Testis (tissue), 3 donors: ENCODE data around the gene KRTAP29-1. TPM values are rescaled to one million over a fixed set of nuclear protein-coding genes. Genes with fewer than 3 reads are reported as not detected.

Source experiments
- DNase-seq: peaks from one replicate; pipeline ENCODE4 v3.0.0-alpha.2; 2019
- H3K27ac ChIP-seq, 2 donors: fragments of 200-600 bp; sonication (generic); one replicate each; pipeline ENCODE4 v1.5.1; 2019
- H3K27me3 ChIP-seq: fragments of 200-600 bp; sonication (generic); one replicate; pipeline ENCODE4 v1.5.1; 2019
- H3K36me3 ChIP-seq: fragments of 200-600 bp; sonication (generic); one replicate; pipeline ENCODE4 v1.5.1; 2017; ENCODE audit warnings: low read depth; ENCODE audit errors: missing control alignments
- H3K4me1 ChIP-seq: fragments of 200-600 bp; sonication (generic); one replicate; pipeline ENCODE4 v1.5.1; 2019
- H3K4me3 ChIP-seq, 2 donors: fragments of 200-600 bp; sonication (generic); one replicate each; pipeline ENCODE4 v1.5.1; 2017 to 2019
- H3K9me3 ChIP-seq: fragments of 200-600 bp; sonication (generic); one replicate; pipeline ENCODE4 v1.5.1; 2017
- POLR2A ChIP-seq: fragments of 450-650 bp; IDR thresholded peaks from one replicate; pipeline ENCODE4 v1.6.1; 2017; ENCODE audit warnings: antibody characterized with exemption, mild to moderate bottlenecking, moderate library complexity
- WGBS, 2 donors: methylation state at CpG; one replicate each; pipeline ENCODE4 v1.1.5; 2018; 5-methylcytosine and 5-hydroxymethylcytosine counted together
- intact Hi-C: fragments of 100-400 bp; cut with DNase I; formaldehyde crosslinking; loops from one replicate; pipeline ENCODE4 v1.15.1; 2023; ENCODE audit warnings: low total_unique reads
- polyA plus RNA-seq: library from polyadenylated mRNA; stranded (reverse); fragments of 350-450 nt; fragmentation: Illumina TruSeq; extraction: RNeasy Lipid Tissue Mini Kit (QIAGEN cat#74804); gene quantifications from one replicate; pipeline ENCODE4 v1.2.3, GENCODE V29; 2014; ENCODE audit warnings: low read depth, low replicate concordance; ENCODE audit not compliant: insufficient read depth
- total RNA-seq, 2 donors: library from RNA; depleted of rRNA; stranded (reverse); fragments of >200 nt; gene quantifications; one replicate each; pipeline ENCODE4 v1.2.3, GENCODE V29; 2016
- TF ChIP-seq, protein P1 (sequence below), 3 experiments: fragments of 450-650 bp in 2 of 3; fragments of 200-600 bp in 1 of 3; sonication (generic) in 1 of 3; IDR thresholded peaks; one replicate each; pipeline ENCODE4 v1.5.1; 2016 to 2019; ENCODE audit warnings: antibody characterized with exemption in 3 of 3, mild to moderate bottlenecking in 2 of 3, moderate library complexity in 1 of 3

KRTAP29-1 gene
- total and polyA plus RNA-seq, 3 donors from 2014 or later, result not detected

DNA sequence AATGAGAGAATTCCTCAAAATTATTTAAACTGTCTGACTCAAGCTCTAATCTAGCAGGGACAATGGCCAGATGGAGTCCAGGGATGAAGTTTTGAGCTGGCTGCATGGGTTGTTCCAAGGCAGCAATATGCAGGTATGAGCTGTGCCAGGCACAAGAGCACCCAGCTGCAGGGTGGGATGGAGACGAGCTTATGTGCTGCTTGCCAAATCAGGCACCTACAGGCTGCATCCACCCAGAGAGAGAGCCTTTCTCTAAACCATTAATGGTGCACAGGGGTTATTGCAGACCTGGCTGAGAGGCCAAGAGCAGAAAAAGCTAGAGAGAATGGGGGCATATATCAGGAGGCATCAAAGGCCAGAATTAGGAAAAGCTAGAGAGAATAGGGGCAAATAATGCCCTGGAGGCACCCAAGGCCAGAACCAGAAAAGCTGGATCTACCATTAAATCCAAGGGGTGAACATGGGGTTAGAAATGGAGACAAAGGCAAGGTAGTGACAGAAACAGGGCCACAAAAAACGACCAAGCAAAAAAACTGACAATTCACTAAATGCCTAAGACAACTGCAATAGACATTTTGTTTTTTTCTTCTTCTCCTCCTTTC, 37.0 kb upstream of the KRTAP29-1 start:
- Histone ChIP-seq H3K27ac (no peak overlapping the region), H3K9me3 (no peaks in the 10 kb centered on the region), H3K4me3 (no peak overlapping the region), H3K27me3 (no peaks in the 10 kb centered on the region), H3K4me1 (no peaks in the 10 kb centered on the region), H3K36me3 (no peaks in the 10 kb centered on the region)
- DNase-seq, result no peak
- 76 to 91% methylated on average over 2 of the region's 2 CpGs for WGBS, 2 donors
- TF ChIP-seq, protein P1, sequence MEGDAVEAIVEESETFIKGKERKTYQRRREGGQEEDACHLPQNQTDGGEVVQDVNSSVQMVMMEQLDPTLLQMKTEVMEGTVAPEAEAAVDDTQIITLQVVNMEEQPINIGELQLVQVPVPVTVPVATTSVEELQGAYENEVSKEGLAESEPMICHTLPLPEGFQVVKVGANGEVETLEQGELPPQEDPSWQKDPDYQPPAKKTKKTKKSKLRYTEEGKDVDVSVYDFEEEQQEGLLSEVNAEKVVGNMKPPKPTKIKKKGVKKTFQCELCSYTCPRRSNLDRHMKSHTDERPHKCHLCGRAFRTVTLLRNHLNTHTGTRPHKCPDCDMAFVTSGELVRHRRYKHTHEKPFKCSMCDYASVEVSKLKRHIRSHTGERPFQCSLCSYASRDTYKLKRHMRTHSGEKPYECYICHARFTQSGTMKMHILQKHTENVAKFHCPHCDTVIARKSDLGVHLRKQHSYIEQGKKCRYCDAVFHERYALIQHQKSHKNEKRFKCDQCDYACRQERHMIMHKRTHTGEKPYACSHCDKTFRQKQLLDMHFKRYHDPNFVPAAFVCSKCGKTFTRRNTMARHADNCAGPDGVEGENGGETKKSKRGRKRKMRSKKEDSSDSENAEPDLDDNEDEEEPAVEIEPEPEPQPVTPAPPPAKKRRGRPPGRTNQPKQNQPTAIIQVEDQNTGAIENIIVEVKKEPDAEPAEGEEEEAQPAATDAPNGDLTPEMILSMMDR (IDR thresholded peaks at IDR 0.05), result no peak
- TF ChIP-seq POLR2A, result no peak
- intact Hi-C loops, result no loop called here

DNA sequence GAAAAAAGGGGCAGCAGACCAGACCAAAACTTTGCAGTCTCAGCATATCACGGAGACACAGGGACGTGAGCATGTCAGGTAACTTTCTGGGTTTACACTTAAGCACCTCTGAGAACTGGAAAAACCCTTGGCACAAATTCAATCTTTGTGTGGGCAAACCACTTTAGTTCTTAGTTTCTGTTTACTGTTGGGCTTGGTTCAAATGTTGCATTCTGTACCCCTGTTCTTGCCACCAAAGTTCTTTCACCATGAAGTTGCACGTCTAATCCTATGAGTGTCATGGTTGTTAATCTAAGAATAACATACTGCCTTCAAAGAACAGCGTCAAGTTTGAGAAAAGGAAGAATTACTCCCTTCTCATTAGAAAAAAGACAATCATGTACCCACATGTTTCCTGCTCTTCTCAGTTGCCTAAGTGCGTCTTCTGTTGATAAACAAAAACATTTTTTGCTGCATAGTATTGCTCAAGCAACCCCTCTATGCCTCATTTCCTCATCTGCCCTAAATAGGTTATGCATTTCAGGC, 36.4 kb upstream of the KRTAP29-1 start:
- DNase-seq, result no peak
- TF ChIP-seq POLR2A, result no peak
- TF ChIP-seq, protein P1 (IDR thresholded peaks at IDR 0.05), result no peak
- H3K4me1 ChIP-seq, result no peaks in the 10 kb centered on the region
- no peak overlapping the region for H3K27ac ChIP-seq
- no peaks in the 10 kb centered on the region for H3K27me3 ChIP-seq
- H3K4me3 ChIP-seq, result no peak overlapping the region
- no peaks in the 10 kb centered on the region for H3K36me3 ChIP-seq
- WGBS, 2 donors, result 64 to 70% methylated on average over 5 of the region's 5 CpGs
- no peaks in the 10 kb centered on the region for H3K9me3 ChIP-seq
- intact Hi-C loops, result no loop called here

DNA sequence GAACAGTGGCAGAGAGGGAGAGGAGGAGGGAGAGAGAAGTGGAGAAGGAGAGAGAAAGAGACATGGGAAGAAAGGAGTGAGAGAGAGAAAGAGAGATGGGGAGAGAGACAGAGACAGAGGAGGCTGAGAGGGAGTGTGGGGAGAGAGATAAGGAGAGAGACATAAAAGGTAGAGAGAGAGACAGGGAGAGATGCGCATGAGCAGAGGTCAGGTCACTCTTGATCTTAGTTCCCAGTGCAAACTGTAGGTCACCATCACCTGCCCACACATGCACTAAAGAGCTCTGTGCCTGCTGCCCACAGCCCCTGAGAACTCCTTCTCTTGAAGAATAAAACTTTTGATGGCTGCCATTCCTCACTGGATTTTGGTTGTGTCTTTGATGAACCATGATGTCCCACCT, 33.1 kb upstream of the KRTAP29-1 start:
- no peak for DNase-seq
- no peaks in the 10 kb centered on the region for H3K9me3 ChIP-seq
- intact Hi-C loops, result no loop called here
- no peaks in the 10 kb centered on the region for H3K4me1 ChIP-seq
- WGBS, 2 donors, result 87% methylated on average over 1 of the region's 1 CpG
- H3K4me3 ChIP-seq, result no peak overlapping the region
- no peak for TF ChIP-seq POLR2A
- TF ChIP-seq, protein P1 (IDR thresholded peaks at IDR 0.05), result no peak
- H3K36me3 ChIP-seq, result no peaks in the 10 kb centered on the region
- no peaks in the 10 kb centered on the region for H3K27me3 ChIP-seq
- H3K27ac ChIP-seq, result no peak overlapping the region

DNA sequence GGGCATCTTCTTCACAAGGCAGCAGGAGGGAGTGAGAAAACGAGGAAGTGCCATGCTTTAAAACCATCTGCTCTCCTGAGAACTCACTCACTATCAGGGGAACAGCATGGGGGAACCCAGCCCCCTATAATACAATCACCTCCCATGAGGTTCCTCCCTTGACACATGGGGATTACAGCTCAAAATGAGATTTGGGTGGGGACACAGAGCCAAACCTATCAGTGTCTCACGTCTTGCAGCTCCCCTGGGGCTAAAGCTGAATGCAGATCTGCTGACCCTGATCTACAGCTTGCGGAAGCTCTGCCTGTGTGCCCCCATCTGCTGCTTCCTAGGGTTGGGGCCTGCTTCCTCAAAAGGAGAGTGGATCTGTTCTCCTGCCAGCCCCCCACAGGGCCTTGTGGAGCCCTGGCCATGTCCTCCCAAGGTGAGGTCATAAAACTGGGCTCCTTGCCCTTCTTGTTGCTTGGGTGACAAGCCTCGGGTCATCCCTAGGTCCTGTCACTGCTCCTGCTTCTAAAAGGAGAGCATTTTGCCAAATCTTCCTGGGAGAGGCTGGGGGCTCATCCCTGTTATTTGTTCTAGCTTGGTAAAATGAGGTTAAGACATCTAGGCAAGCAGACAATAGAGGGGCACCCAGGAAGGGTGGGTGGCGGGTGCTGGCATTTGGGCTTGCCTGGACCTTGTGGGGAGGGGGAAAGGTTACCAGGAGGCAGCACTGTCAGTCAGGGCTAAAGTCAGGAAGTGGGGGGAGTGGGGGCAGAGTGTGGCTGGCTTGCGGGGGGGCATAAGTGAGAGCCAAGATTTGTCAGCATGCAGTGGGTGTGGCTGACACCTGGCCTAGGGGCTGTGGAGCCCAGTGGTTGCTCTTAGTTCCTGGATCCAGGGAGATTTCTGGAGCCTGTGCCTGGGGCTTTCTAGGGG, 32.0 kb upstream of the KRTAP29-1 start:
- Histone ChIP-seq H3K27me3 (no peaks in the 10 kb centered on the region), H3K4me1 (no peaks in the 10 kb centered on the region), H3K27ac (no peak overlapping the region), H3K9me3 (no peaks in the 10 kb centered on the region), H3K36me3 (no peaks in the 10 kb centered on the region), H3K4me3 (no peak overlapping the region)
- intact Hi-C loops, result no loop called here
- DNase-seq, result no peak
- 84 to 87% methylated on average over 3 to 6 of the region's 6 CpGs for WGBS, 2 donors
- TF ChIP-seq, protein P1 (IDR thresholded peaks at IDR 0.05), result no peak
- TF ChIP-seq POLR2A, result no peak
